Stimulated activated CD4-positive, alpha-beta T cell treated with anti-CD3 and anti-CD28 coated beads, Interleukin-2, amount 100 ng/mL, for 4 hours (primary cell): ENCODE data around the gene C16orf74.

Source experiments
- DNase-seq: peaks from one replicate; pipeline ENCODE4 v3.0.0-alpha.2; 2020; ENCODE audit warnings: low read depth

The C16orf74 gene

DNA sequence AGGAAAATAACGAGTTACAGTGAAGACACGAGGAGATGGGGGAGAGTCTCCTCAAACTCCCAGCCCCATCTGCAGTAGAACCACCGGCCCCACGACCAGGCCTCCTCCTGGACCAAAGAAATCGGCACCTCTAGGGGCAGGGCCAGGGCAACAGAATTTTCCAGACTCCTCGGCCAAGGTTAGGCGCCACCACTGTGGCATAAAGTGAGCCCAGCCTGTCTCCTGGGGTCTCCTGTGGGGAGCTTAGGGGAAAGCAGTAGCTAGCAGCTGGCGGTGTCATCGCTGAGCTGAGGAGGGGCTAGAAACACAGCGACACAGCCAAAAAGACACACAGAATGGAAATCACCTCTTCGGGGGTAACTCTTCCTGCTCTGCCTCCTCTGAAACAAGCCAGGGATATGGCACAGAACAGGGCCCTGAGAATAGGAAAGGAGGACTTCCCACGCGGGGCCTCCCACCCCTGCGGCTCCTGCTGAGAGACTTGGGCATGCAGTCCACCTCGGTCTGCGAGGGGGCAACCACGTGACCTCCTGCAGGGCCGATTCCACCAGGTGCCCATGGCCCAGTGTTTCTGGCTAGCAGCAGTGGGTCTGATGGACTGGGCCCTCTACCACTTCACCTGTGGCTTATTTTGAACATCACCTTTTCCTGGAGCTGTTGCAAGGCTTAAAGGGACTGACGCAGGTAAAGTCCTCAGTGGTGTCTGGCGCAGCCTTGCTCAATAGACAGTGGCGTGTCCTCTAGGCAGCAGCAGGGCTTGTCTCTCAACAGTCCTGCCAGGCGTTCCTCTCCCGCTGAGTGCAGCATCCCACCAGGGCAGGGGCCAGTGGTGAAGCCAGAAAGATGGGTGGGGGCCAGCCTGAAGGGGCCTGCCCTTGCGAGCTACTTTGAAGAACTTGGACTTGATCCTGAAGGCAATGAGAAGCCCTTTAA lies 55.4 kb downstream of the C16orf74 start:
- DNase-seq: no peak

DNA sequence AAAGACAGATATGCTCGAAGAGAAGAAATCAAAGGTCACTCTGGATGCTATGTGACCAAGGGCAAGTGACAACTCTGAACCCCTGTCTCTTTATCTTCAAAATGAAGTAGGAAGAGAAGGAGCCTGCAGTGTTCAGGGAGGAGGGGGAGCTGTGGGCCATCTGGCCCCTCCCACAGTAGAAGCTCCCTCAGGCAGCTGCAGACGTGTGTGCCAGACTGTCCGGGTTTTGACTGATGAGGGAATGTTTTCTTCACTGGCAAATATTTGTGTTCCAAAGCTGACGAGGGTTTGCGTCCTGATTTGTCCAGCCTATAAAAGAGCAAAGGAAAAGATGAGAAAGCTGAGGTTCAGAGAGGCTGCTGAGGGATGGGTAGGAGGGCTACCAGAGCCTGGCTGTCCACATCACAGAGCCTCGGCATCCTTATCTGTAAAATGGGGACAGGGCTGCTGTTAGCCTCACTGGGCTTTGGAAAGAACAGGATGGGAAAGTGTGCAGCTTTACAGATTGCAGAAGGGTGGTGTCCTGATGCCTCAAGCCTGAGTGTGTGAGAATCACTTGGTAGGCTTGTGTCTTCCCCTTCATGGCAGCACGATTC lies 60.3 kb downstream of the C16orf74 start:
- no peak for DNase-seq

GRCh38 chr16:85689950-85690320 lies 61.0 kb downstream of the C16orf74 start:
- no peak for DNase-seq

DNA sequence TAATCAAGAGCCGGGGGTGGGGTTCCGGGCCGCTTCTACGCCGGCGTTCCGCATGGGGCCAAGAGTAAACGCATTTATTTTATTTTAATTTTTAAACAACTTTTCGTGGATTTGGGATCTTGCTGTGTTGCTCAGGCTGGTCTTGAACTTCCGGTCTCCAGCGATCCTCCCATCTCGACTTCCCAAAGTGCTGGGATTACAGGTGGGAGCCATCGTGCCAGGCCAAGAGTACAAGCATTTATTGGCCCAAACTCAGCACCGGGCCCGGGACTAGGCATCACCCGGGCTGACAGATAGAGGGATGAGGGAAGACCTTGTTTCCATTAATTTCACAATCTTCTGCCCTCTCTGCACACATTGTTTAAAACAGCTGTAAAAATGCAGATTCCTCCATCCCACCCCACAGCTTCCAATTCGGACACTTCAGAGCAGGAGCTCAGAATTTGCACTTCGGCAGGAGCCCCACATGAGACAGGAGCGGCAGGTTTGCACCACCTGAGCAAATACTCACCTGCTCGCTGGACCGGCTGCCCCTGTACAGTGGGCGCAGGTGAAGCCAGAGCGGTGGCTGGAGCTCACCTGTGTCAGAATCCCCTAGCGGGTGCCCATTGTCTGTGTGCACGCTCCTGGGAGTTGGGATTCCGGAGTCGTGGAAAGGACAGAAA lies 61.5 kb downstream of the C16orf74 start:
- DNase-seq: no peak

GRCh38 chr16:85688586-85689284 lies 62.2 kb downstream of the C16orf74 start, which contains the start of gene GINS2:
Gene GINS2 (minus strand): TSS chr16:85688954. CDS start chr16:85688898, 56 bp downstream.
- DNase-seq: peak; percentile 88

DNA sequence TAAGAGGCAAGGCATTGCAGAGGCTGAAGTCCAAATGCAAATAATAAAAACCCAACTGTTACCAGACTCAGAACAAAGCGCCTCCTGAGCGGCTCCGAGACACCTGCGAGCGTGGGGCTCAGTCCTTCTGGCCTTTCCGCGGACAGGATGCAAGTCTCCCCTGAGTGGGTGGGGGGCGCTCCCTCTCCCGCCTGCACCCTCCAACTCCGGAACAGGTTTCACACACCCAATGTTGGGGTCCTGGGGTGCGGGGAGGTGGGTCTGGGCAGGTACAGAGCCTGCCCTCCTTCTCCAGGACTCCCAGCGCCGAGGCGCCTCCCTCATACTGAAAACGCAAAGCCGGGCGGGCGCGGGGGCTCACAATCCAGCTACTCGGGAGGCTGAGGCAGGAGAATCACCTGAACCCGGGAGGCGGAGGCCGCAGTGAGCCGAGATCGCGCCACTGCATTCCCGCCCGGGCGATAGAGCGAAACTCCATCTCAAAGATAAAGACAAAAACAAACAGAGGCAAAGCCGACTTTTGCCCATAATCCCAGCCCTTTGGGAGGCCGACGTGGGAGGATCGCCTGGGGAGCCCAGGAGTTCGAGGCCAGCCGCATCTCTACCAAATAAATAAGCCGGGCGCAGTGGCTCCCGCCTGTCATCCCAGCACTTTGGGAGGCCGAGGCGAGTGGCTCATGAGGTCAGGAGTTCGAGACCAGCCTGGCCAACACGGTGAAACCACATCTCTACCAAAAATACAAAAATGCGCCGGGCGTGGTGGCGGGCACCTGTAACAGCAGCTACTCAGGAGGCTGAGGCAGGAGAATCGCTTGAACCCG lies 63.0 kb downstream of the C16orf74 start:
- no peak for DNase-seq

DNA sequence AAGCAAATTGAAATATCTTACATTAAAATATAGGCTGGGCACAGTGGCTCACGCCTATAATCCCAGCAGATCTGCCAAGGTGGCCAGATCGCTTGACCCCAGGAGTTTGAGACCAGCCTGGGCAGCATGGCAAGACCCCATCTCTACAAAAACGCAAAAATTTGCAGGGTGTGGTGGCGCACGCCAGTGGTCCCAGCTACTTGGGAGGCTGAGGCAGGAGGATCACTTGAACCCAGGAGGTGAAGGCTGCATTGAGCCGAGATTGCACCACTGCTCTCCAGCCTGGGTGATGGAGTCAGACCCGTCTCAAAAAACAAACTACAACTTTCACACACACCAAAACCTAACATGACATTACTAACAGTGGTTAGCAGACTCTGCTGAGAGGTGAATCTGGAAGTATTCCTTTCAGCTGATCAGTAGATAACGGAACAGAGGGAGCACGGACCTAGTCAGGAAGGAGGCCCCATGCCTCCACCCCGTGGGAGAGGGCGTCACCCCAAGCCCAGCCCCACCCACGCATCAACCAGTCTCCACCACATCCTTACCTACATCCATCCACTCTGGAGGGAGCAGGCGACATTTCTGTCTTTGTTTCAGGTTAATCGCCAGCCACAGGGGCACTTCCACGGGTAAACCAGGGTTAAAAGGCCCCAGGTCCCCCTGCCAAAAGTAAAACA lies 63.8 kb downstream of the C16orf74 start:
- no peak for DNase-seq

- DNase-seq: no peak
Measured at GRCh38 chr16:85685251-85685650, 65.6 kb downstream of the C16orf74 start.

DNA sequence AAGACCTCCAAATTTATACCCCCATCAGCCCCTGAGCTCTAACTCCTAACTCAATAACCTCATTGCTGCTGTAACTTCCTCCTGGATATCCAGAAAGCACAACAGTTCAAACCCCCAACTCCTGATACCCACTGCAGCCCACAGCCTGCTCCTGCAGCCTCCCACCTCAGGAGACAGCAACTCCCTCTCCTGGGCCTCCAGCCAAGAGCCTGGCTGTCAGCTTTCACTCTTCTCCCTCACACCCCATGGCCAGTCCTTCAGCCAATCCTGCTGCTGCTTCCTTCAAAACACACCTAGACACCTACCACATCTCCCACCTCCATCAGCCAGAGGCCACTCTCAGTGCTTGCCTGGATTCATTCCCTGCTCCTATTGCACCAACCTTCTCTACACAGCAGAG lies 67.5 kb downstream of the C16orf74 start:
- DNase-seq: no peak

- DNase-seq: no peak
Measured at GRCh38 chr16:85682516-85682915, 68.4 kb downstream of the C16orf74 start.

DNA sequence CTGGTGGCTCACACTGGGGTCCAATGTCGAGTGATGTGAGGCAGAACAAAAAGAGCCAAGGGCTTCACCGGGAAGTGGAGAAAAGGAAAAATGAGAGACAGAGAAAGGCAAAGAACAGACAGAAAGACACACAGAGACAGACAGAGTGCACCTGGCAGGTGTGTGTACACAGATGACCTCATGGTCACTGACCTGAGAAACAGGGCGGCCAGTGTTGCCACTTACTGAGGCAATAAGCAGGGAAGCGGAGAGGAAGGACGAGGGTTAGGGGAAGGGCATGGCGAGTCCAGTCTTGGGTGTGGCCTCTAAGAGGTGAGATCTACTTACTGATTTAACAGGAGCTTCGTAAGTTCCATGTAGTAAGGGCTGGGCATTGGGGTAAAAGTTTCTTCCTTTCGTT lies 69.6 kb downstream of the C16orf74 start:
- no peak for DNase-seq

GRCh38 chr16:85680352-85680944 lies 70.4 kb downstream of the C16orf74 start:
- DNase-seq: no peak

DNA sequence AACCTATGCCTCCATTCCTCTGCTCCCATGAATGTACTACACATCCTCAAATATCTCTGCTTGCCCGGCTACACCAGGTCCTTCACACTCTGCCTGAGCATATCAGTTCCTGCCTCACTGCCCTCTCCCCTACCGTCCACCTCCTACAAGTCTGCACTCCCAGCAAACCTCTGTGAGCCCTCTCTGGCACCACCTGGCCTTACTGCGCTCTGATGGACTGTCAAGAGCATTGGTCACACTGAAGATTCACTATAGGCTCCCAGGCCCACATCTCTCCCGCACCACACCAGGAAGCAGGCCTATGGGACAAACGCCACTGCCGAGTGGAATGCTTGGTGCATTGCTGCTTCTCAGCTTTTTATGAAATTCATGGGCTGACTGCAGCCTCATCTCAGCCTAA lies 71.0 kb downstream of the C16orf74 start:
- DNase-seq: no peak

GRCh38 chr16:85678821-85679220 lies 72.1 kb downstream of the C16orf74 start:
- no peak for DNase-seq

DNA sequence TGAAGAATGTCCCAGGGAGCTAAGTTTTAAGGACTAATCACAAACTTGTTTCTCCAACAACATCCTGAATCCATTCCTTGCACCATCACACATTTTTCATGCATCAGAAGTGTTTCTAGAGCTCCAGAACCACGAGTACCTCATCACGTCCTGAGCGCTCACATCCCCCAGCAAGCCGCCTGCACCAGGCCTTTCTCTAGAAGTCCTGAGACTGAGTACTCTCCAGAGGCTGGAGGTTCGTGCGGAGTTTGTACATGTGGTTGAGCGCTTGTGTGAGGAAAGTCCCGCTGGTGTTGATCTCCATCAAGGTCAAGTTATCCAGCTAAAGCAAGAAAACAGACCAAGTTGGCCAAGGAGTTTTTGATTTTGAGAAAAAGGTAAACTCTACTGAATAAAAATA lies 72.9 kb downstream of the C16orf74 start:
- no peak for DNase-seq

DNA sequence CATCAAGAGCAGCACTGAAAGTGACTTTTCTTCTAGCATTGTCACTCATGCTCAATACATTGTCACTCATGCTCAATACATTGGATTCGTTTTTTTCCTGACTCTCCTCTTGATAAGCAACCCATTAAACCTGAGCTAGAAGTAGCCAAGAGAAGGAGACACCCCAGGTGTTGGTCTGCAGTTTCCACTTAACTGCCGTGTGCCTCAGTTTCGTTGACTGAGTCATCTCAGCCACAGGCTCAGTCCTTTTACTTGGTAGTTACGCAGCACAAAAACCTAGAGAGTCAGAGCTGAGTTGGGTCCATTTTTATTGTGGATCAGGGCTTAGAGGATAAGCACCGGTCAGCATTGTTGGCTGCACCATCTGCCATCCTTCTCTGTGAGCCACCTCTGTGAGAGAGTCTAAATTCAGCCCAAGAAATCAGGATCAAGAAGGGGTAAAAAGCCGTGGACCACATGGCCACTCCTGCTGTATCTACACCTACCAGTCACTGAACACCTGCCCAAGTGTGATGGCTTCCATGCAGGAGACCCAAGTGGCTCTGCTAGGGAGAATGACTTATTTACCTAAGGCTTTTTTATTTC lies 73.4 kb downstream of the C16orf74 start:
- no peak for DNase-seq

DNA sequence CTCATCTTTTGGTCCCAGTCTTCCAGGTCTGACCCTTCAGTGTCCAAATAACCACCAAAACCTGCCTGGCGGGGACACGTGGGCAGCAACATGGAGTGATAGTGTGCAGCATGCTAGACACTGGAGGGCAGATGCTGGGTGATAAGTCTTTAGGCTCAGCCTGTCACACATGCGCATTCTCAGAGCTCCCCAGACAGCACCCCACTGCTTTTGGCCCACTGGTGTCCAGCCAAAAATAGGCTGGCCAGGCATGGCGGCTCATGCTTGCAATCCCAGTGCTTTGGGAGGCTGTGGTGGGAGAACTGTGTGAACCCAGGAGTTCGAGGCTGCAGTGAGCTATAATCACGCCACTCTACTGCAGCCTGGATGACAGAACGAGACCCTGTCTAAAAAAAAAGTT lies 74.4 kb downstream of the C16orf74 start:
- no peak for DNase-seq

- no peak for DNase-seq
Measured at GRCh38 chr16:85675251-85675874, 75.5 kb downstream of the C16orf74 start.

DNA sequence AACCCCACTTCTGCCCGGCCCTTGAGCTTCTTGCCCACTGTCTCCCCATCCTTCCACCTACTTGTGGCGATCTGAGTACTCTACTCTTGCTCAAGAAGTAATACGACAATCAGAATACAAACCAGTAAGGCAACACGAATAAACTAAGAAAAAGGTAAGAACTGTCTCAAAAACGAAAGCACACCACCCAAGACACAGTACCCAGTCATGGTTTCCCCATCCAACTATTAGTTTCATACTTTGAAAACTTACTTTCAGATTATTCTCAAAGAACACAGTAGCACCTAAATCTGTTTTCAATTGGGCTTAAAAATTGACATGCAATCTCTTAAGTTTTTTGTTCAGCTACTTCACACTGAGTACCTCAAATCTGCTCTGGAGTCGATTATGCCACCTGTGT lies 76.1 kb downstream of the C16orf74 start:
- DNase-seq: no peak

DNA sequence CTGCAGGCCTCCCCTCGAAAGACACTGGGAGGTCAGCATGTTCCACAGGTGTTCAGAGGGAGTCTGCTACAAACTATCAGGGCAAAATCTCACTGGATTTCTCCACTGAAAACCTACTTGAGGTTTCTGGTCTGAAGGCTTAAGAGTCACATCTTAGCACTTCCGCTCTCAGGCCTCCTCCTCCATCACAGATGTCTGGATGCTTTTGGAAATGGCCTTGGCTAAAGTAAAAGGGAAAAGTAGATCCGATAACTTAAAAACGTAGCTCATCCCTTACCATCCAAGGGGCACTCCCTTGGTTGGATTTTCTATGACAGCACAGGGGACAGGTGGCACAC lies 76.5 kb downstream of the C16orf74 start:
- DNase-seq: no peak
